ENCODE results near the gene SLFN14. TPM values are rescaled to one million over a fixed set of nuclear protein-coding genes. Genes with fewer than 3 reads are reported as not detected.

Gene SLFN14
- total and polyA plus RNA-seq, 2 experiments from 2014 or later = not detected

- no peaks in the 10 kb centered on the region for H3K9me3 ChIP-seq (ENCODE audit: low read depth)
- TF ChIP-seq EZH2 (IDR thresholded peaks at IDR 0.05; ENCODE audit: insufficient read depth, poor library complexity, severe bottlenecking) (no peak), EZH2phosphoT487 (IDR thresholded peaks at IDR 0.05; ENCODE audit: insufficient read depth, low read depth) (no peak)
- H3K27ac ChIP-seq = peak overlapping the region; percentile 79
- H3K27me3 ChIP-seq (replicated peaks; ENCODE audit: insufficient read depth) = no peaks in the 10 kb centered on the region
- peaks cover 11% of the 10 kb centered on the region; the same call in 1 of the 2 replicates for H3K36me3 ChIP-seq (ENCODE audit: low read depth)
- H3K9me2 ChIP-seq (ENCODE audit: insufficient read depth) = no peaks in the 10 kb centered on the region
- in situ Hi-C loops (cut with MboI) = no loop called here
- peak overlapping the region; percentile 97 for H3K4me2 ChIP-seq (ENCODE audit: unreplicated experiment)
- H2AFZ ChIP-seq = peak overlapping the region; percentile 97
- peaks cover 37% of the 10 kb centered on the region for H3F3A ChIP-seq (ENCODE audit: insufficient read depth)
- WGBS, 2 experiments (ENCODE audit: low coverage in 1 of 2, low lambda C conversion rate in 2 of 2, missing lambda C conversion rate in 2 of 2) = 20 to 21% methylated on average over 11 of the region's 11 CpGs
- peak overlapping the region; percentile 93 for H3K9ac ChIP-seq
- H3K4me1 ChIP-seq (ENCODE audit: insufficient read depth) = peaks cover 18% of the 10 kb centered on the region
- no peaks in the 10 kb centered on the region for H4K20me1 ChIP-seq (ENCODE audit: insufficient read depth)
- no peak for DNase-seq
- peaks cover 29% of the 10 kb centered on the region for H3K79me2 ChIP-seq (ENCODE audit: insufficient read depth)
- peak overlapping the region; percentile 95 for H3K4me3 ChIP-seq
These were observed 18.4 kb upstream of the SLFN14 start for GRCh38 chr17:35578929-35579432.

DNA sequence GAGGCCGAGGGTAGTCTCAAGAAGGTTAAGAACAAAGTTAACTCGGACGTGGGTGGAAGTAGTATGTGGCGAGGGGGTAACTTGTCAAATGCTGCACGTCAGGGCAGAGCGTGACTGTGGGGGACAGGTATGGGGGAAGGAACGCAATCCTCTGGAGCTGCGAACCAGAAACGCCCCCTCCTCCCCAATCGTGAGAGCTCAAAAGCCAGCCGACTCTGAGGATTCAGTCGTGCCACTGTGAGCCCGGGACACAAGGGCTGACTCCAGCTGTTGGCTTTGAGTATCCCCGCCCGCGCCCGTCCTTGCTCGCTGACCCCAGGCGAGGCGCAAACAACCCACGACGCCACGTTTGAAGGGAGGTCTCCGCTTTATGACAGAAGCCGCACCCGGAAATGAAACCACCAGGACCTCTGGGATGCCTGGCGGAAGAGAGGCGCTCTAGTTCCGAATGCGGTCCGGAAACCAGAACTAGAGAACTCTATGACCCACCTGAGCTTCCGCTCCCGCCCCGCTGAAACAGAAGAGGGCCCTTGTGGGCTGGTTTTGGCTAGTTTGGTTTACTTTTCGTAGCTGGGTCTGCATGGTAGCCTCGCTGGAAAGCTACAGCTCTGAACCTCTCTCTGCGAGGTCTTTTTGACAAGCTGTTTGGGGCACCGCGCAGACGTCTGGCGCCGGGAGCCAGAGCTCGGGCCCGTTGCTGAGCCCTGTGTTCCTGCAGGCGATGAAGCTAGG is 17.7 kb upstream of the SLFN14 start, which contains the start of gene PEX12:
PEX12 (minus strand) TSS at position 375 of the 732 bp plus-strand sequence. CDS start 550 bp downstream, outside the sequence.
- peaks cover 29% of the 10 kb centered on the region for H3K79me2 ChIP-seq (ENCODE audit: insufficient read depth)
- peak within 1 kb of the TSS; percentile 97 for H3K4me2 ChIP-seq (ENCODE audit: unreplicated experiment)
- H3F3A ChIP-seq (ENCODE audit: insufficient read depth) = peaks cover 37% of the 10 kb centered on the region
- TF ChIP-seq EZH2 (IDR thresholded peaks at IDR 0.05; ENCODE audit: insufficient read depth, poor library complexity, severe bottlenecking) = no peak
- TF ChIP-seq EZH2phosphoT487 (IDR thresholded peaks at IDR 0.05; ENCODE audit: insufficient read depth, low read depth) = no peak
- peak; percentile 89 for DNase-seq
- H3K36me3 ChIP-seq (ENCODE audit: low read depth) = peaks cover 11% of the 10 kb centered on the region; the same call in 1 of the 2 replicates
- peak within 1 kb of the TSS; percentile 79 for H3K27ac ChIP-seq
- H3K9ac ChIP-seq = peak within 1 kb of the TSS; percentile 93
- peak within 1 kb of the TSS; percentile 95 for H3K4me3 ChIP-seq
- H2AFZ ChIP-seq = peak within 1 kb of the TSS; percentile 97
- in situ Hi-C loops (cut with MboI) = no loop called here
- no peaks in the 10 kb centered on the region for H3K9me2 ChIP-seq (ENCODE audit: insufficient read depth)
- H3K27me3 ChIP-seq (replicated peaks; ENCODE audit: insufficient read depth) = no peaks in the 10 kb centered on the region
- WGBS, 2 experiments (ENCODE audit: low coverage in 1 of 2, low lambda C conversion rate in 2 of 2, missing lambda C conversion rate in 2 of 2) = 0 to 1% methylated on average over 45 of the region's 45 CpGs
- H3K9me3 ChIP-seq (ENCODE audit: low read depth) = no peaks in the 10 kb centered on the region
- H3K4me1 ChIP-seq (ENCODE audit: insufficient read depth) = peaks cover 18% of the 10 kb centered on the region
- H4K20me1 ChIP-seq (ENCODE audit: insufficient read depth) = no peaks in the 10 kb centered on the region

DNA sequence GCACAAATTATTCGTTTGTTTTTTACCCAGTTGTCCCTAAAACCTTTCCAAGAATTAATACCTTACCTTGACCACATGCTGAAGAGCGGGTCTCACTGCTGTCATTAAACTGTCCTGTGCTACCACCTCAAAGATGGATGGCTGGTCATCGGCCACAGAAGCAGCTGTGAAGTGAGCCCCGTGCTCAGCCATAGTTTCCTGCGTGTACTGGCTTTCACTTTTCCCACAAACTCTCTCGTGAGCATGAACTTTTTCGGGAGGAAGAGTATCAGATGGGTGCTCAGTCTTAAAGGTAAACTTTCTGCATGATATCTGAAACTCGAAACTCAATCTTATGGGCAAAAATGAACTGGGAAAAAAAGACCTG is 17.2 kb upstream of the SLFN14 start:
- in situ Hi-C loops (cut with MboI) = no loop called here
- peak; percentile 66 for DNase-seq
- peak overlapping the region; percentile 97 for H3K4me2 ChIP-seq (ENCODE audit: unreplicated experiment)

DNA sequence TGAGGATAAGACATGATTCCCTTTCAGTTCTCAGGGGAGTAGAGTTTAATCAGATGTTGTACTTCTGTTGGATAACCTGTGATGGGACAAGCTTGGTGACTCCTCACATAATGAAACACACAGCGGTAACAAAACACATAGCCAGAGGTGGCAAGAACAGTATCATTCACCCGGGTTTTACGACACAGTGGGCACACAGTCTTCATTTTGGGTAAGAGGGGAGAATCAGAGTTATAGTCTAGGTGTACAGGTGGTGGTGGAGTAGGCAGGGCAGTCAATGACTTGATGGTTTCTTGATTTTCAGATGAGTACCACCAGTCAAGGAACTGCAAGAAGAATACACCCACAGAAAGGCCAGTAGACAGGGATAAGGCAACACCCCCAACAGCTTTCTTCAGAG is 15.1 kb upstream of the SLFN14 start:
- no peaks in the 10 kb centered on the region for H3K9me2 ChIP-seq (ENCODE audit: insufficient read depth)
- H3K4me1 ChIP-seq (ENCODE audit: insufficient read depth) = peaks cover 18% of the 10 kb centered on the region
- H3K4me2 ChIP-seq (ENCODE audit: unreplicated experiment) = no peak overlapping the region
- H3F3A ChIP-seq (ENCODE audit: insufficient read depth) = peaks cover 37% of the 10 kb centered on the region
- peaks cover 11% of the 10 kb centered on the region; the same call in 1 of the 2 replicates for H3K36me3 ChIP-seq (ENCODE audit: low read depth)
- TF ChIP-seq EZH2phosphoT487 (IDR thresholded peaks at IDR 0.05; ENCODE audit: insufficient read depth, low read depth) (no peak), EZH2 (IDR thresholded peaks at IDR 0.05; ENCODE audit: insufficient read depth, poor library complexity, severe bottlenecking) (no peak)
- no peak overlapping the region for H2AFZ ChIP-seq
- H3K4me3 ChIP-seq = no peak overlapping the region
- no peaks in the 10 kb centered on the region for H4K20me1 ChIP-seq (ENCODE audit: insufficient read depth)
- no peaks in the 10 kb centered on the region for H3K9me3 ChIP-seq (ENCODE audit: low read depth)
- H3K79me2 ChIP-seq (ENCODE audit: insufficient read depth) = peaks cover 50% of the 10 kb centered on the region
- H3K27me3 ChIP-seq (replicated peaks; ENCODE audit: insufficient read depth) = no peaks in the 10 kb centered on the region
- in situ Hi-C loops (cut with MboI) = no loop called here
- H3K9ac ChIP-seq = no peak overlapping the region
- no peak for DNase-seq
- H3K27ac ChIP-seq = no peak overlapping the region
- WGBS, 2 experiments (ENCODE audit: low coverage in 1 of 2, low lambda C conversion rate in 2 of 2, missing lambda C conversion rate in 2 of 2) = 99 to 100% methylated on average over 3 of the region's 3 CpGs

More for the DNA sequence above, 17.2 kb upstream of the SLFN14 start:
- Histone ChIP-seq H3K27ac (peak overlapping the region; percentile 79), H3K9me2 (ENCODE audit: insufficient read depth) (no peaks in the 10 kb centered on the region), H2AFZ (peak overlapping the region; percentile 97), H3K4me1 (ENCODE audit: insufficient read depth) (peaks cover 18% of the 10 kb centered on the region), H3K79me2 (ENCODE audit: insufficient read depth) (peaks cover 30% of the 10 kb centered on the region), H3K9ac (peak overlapping the region; percentile 93), H3K4me3 (peak overlapping the region; percentile 95), H4K20me1 (ENCODE audit: insufficient read depth) (no peaks in the 10 kb centered on the region), H3K27me3 (replicated peaks; ENCODE audit: insufficient read depth) (no peaks in the 10 kb centered on the region), H3F3A (ENCODE audit: insufficient read depth) (peaks cover 37% of the 10 kb centered on the region), H3K9me3 (ENCODE audit: low read depth) (no peaks in the 10 kb centered on the region), H3K36me3 (ENCODE audit: low read depth) (peaks cover 11% of the 10 kb centered on the region; the same call in 1 of the 2 replicates)
- TF ChIP-seq EZH2phosphoT487 (IDR thresholded peaks at IDR 0.05; ENCODE audit: insufficient read depth, low read depth) = no peak
- TF ChIP-seq EZH2 (IDR thresholded peaks at IDR 0.05; ENCODE audit: insufficient read depth, poor library complexity, severe bottlenecking) = no peak
- 0 to 2% methylated on average over 8 of the region's 8 CpGs for WGBS, 2 experiments (ENCODE audit: low coverage in 1 of 2, low lambda C conversion rate in 2 of 2, missing lambda C conversion rate in 2 of 2)
